HG02571 (cell line): ENCODE data around the gene DYSF.

Source experiments
- ATAC-seq: cut with Tn5 transposase; IDR thresholded peaks from one replicate; pipeline ENCODE4 v1.9.1; 2021; ENCODE audit warnings: mild to moderate bottlenecking, moderate library complexity; ENCODE audit not compliant: unreplicated experiment

Gene DYSF

DNA sequence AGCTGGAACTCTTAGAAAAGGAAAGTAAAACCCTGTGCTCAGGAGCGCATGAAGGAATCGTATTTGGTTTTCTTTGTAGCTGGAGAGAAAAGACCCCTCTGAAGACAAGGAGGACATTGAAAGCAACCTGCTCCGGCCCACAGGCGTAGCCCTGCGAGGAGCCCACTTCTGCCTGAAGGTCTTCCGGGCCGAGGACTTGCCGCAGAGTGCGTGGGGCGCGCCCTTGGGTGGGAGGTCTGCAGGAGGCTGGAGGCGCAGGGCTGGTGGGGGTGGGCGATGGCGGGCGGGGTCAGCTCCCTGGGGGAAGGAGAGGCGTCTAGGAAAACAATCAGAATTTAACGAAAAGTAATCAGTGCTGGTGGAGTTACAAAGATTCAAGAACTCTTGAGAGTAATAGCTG, 72.8 kb downstream of the DYSF start:
- ATAC-seq, result no peak

DNA sequence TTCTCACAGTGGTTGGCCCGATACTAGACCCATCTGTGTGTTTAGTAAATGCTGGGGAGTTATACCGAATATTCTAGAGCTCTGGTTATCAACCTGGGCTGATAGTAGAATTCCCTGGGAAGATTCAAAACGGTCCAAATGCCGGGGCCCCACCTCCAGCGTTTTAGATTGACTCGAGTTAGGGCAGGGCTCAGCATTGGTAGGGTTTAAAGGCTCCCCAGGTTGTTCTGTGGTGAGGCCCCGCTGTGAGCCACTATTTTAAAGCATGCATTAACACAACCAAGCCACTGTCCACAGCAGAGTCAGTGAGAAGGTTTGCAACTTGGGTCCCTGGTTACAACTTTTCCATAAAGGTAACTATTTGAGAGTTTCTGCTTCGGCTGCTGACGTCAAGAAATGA, 73.6 kb downstream of the DYSF start:
- ATAC-seq, result no peak

GRCh38 chr2:71528131-71528591, 74.8 kb downstream of the DYSF start:
- ATAC-seq, result no peak

- no peak for ATAC-seq
Observed at GRCh38 chr2:71528749-71529148, 75.4 kb downstream of the DYSF start.

DNA sequence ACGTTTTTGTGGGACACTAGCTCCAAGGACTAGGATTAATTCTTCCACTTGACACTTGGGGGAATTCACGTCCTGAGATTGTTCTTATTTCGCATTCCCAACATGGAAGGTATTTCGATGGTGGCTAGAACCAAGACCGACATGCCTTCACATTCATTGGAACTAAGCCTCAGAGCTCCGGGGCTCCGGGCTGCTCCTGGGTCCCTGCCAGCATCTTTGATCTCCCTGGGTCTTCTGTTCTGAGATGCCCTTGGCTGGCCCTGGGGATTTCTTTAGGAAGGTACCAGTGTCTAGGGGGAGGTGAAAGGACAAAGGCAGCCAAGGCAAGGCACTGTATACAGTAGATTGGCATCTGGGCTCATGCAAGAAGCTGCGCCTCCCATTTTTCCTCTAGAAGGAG, 76.8 kb downstream of the DYSF start:
- ATAC-seq, result no peak

DNA sequence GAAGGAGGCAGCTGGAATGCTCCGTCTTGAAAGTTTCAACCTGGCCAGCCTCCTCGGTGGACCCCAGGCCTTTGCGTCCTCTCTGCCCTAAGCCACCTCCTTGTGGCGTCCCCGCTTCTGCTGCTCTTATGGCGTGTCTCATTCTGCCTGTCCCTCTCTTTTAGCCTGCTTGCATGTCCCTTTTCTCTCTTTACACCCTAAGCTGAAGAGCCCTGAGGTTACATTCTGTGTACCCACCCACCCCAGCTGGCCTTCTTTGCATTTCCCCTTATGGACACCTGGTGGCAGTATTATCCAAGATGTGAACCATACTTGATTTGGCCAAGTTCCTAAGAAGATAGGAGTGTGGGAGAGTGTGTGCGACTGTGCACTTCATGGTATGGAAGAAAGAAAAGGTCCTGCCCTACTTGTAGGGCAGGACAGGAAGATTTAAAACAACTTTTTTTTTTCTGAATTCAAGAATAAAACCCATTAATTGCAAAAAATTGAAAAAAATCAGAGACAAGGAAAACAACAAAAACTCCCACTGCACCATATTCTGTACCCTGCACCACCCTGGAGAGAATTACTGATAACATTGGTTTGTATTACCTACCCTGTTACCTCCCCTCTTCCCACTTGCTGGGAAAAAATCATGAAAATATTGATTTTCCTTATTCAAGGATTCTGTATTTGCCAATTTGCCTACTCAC, 77.4 kb downstream of the DYSF start:
- ATAC-seq, result no peak

DNA sequence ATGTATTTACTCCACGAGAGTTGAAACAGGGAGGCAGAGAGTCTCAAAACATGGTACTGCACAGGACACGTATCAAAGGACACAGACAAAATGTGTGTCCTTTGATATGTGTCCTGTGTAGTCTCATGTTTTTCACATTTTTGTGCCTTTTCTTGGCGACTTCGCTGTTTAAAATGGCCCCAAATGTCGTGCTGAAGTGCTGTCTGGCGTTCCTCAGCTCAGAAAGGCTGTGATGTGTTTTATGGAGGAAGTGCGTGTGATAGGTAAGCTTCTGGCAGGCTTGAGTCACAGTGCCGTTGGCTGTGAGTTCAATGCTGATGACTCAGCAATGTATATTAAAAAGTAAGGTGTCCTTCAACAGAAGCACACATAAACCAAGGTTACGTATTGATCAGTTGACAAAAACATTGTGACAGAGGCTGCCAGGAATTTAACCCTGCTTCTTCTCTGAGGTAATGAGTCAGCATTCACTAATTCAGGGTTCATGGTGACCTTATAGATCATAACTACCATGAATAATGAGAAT, 78.2 kb downstream of the DYSF start:
- ATAC-seq, result no peak

GRCh38 chr2:71532327-71532726, 79.0 kb downstream of the DYSF start:
- no peak for ATAC-seq

GRCh38 chr2:71534201-71534600, 80.8 kb downstream of the DYSF start:
- no peak for ATAC-seq

DNA sequence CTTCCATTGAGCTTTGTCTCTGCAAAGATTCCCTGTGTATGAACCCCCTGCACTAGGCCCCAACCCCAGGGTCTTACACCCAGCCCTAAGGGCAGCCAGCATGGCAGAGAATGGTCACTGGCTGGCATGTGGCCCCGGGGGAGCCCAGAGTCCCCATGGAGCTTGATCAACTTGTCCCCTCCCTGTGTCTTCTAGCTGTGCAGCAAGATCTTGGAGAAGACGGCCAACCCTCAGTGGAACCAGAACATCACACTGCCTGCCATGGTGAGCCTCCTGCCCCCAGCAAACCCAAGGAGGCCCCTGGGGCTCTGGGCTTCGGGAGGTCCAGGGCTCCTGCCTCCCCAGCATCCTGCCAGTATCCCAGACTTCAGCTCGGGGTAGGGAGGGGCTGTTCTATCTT, 81.5 kb downstream of the DYSF start:
- ATAC-seq, result no peak

DNA sequence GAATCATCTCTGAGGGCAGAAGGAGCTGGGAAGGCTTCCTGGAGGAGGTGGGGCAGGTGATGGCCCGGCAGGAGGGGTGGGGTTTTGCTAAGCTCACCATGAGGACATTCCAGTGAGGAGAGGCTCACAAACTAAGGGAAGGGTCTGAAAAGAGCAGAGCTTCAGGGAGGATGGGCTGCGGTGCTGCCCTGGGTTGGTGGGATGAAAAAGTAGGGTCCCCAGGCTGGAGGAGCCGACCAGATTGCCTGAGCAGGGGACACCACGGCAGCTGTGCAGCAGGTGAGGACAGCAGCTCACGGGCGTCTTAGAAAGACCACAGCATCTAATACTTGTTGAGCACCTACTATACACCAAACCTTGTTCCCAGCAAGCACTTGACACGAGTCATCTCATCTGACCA, 82.2 kb downstream of the DYSF start:
- no peak for ATAC-seq

DNA sequence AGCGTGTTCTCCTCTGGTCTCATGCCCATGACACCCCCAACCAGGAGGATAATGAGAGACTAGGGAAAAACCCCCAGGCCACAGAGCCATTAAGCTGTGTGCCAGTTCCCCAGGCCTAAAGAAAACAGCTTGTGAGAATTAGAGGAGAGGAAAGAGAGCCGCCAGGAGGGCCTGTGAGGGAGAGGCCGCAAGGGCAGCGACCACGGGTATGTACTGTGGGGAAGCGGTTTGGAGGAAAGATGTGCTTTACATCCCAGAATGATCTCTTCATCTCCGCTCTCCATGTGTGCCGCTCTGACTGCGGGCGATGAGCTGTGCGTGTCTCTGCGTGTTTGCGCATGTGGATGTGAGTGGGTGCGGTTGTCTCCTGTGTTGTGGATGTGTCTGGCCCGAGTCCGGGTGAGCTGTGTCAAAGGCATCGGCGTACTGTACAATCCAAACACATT, 82.9 kb downstream of the DYSF start:
- ATAC-seq, result no peak

DNA sequence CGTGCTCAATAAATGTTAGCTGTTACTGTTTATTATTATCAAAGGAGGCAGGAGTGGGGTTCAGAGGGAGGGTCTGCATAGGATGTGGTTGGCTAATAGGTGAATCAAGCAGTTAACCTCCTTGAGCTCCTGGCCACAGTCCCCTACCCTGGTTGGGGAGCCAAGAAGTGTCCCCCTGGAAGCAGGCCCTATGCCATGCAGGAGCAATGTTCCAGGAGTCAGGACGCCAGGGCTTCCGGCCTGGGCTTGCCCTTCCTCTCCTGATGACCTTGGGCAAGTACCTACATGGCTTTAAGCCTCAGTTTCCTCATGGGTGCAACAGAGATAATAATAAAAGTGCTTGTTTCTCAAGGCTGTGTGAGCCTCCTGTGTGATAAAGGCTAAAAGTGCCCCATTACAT, 84.9 kb downstream of the DYSF start:
- ATAC-seq, result no peak

GRCh38 chr2:71538656-71539265, 85.4 kb downstream of the DYSF start:
- ATAC-seq, result no peak

DNA sequence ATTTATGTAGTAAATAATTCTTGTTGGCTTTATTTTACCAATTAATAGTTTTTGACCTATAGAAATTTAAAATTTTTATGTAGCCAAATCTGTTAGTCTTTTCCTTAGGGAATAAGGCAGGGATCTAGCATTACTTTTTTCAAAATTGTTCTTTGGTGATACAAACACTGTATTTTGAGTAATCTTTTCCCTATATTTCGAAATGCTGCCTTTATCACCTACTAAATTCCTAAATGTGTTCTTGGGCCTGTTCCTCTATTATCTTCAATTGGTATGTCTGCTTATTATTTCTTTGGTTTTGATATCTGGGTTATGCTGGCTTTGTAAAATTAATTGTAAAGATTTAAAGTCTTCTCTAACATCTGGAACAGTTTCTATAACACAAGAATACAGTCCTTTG, 87.5 kb downstream of the DYSF start:
- no peak for ATAC-seq

- ATAC-seq, result no peak
Observed at GRCh38 chr2:71544919-71545571, 91.7 kb downstream of the DYSF start.

DNA sequence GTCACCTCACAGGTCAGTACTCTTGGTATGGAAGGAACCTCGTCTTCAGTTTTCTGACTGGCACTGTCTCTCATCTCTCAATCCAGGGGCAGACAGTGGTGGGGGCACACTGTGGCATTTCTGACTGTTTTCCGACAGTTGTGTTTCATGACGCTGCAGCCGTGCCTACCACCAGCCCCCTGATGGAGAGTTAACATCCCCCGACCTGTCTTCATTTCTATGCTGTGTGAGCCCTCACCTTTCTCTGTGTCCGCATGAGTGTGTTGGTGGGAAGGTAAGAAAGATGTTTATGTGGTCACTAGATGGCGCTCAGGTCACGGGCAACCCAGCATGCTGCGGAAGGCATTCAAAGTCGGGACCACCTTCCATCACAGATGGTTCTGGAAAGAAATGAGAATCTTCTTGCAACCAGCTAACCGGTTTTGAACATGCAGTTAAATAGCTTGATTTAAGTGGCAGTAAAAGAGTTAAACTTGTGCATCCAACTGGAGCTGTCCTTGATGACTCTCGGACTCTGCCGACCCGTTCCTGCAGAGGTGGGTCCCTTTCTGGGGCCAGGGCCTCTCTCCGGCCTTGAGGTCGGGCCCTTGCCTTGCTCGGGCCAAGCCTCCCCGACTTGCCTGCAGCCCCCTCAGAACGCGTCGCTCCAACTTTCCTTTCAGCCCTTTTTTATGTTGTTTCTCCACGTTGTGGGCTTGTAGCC, 92.4 kb downstream of the DYSF start:
- ATAC-seq, result no peak

DNA sequence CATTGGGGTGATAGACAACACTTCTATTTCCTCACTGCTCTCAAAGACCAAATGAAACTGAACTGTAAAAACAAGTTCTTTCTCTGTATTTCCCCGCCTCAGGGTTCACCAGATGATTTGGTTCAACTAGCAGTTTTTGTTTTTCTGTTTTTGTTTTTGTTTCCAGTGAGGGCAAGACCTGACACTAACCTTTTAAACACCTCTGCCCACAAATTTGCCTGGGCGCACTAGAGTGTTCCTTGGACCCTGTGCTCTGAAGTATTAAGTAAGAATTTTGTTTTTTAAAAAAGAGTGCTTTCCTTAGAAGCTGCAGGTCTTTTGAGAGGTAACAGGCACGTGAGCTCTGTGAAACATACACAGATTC, 92.9 kb downstream of the DYSF start:
- no peak for ATAC-seq

GRCh38 chr2:71546777-71547281, 93.5 kb downstream of the DYSF start:
- no peak for ATAC-seq

GRCh38 chr2:71547616-71548285, 94.4 kb downstream of the DYSF start:
- no peak for ATAC-seq
